ENCODE measurements around the gene KRT15. TPM values are rescaled to one million over a fixed set of nuclear protein-coding genes. Genes with fewer than 3 reads are reported as not detected.

The KRT15 gene
- total and polyA plus RNA-seq, 4 donors, result 0.14 TPM; not detected in 3

- DNase-seq (ENCODE audit: low spot score), result no peak
- Histone ChIP-seq H3K36me3 (ENCODE audit: control insufficient read depth in 4 of 4, insufficient read depth in 3 of 4, low read depth in 1 of 4, low read length in 3 of 4) (no peaks in the 10 kb centered on the region), H3K9ac (ENCODE audit: low read depth in 1 of 2, low read length in 2 of 2) (no peak overlapping the region), H3K27me3 (ENCODE audit: control insufficient read depth in 4 of 4, insufficient read depth in 4 of 4, low read length in 3 of 4) (no peaks in the 10 kb centered on the region), H3K4me3 (ENCODE audit: low read depth in 1 of 3, low read length in 3 of 3) (no peak overlapping the region), H3K9me3 (ENCODE audit: control insufficient read depth in 4 of 4, low read length in 3 of 4) (no peaks in the 10 kb centered on the region), H3K27ac (ENCODE audit: low read depth in 1 of 2, low read length in 2 of 2) (no peak overlapping the region), H3K4me1 (ENCODE audit: control insufficient read depth in 4 of 4, insufficient read depth in 4 of 4, low read length in 3 of 4) (no peaks in the 10 kb centered on the region)
- 79% methylated on average over 3 of the region's 3 CpGs for WGBS
- TF ChIP-seq MAX (IDR thresholded peaks at IDR 0.05) (no peak), JUND (IDR thresholded peaks at IDR 0.05) (no peak), GABPA (IDR thresholded peaks at IDR 0.05 in 1 of 2, conservative IDR thresholded peaks at IDR 0.05 in 1 of 2) (no peak), RXRA (IDR thresholded peaks at IDR 0.05) (no peak), HNF4A (conservative IDR thresholded peaks at IDR 0.05) (no peak), NR2F2 (IDR thresholded peaks at IDR 0.05) (no peak), RAD21 (IDR thresholded peaks at IDR 0.05) (no peak), ATF3 (IDR thresholded peaks at IDR 0.05) (no peak), TAF1 (conservative IDR thresholded peaks at IDR 0.05) (no peak), EGR1 (IDR thresholded peaks at IDR 0.05; ENCODE audit: low read depth in 2 of 2) (no peak)
- TF ChIP-seq, protein P1, sequence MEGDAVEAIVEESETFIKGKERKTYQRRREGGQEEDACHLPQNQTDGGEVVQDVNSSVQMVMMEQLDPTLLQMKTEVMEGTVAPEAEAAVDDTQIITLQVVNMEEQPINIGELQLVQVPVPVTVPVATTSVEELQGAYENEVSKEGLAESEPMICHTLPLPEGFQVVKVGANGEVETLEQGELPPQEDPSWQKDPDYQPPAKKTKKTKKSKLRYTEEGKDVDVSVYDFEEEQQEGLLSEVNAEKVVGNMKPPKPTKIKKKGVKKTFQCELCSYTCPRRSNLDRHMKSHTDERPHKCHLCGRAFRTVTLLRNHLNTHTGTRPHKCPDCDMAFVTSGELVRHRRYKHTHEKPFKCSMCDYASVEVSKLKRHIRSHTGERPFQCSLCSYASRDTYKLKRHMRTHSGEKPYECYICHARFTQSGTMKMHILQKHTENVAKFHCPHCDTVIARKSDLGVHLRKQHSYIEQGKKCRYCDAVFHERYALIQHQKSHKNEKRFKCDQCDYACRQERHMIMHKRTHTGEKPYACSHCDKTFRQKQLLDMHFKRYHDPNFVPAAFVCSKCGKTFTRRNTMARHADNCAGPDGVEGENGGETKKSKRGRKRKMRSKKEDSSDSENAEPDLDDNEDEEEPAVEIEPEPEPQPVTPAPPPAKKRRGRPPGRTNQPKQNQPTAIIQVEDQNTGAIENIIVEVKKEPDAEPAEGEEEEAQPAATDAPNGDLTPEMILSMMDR (IDR thresholded peaks at IDR 0.05; ENCODE audit: low read depth, low read length, missing input control), result no peak
Measured at GRCh38 chr17:41518031-41518430, 659 bp downstream of the KRT15 start.

DNA sequence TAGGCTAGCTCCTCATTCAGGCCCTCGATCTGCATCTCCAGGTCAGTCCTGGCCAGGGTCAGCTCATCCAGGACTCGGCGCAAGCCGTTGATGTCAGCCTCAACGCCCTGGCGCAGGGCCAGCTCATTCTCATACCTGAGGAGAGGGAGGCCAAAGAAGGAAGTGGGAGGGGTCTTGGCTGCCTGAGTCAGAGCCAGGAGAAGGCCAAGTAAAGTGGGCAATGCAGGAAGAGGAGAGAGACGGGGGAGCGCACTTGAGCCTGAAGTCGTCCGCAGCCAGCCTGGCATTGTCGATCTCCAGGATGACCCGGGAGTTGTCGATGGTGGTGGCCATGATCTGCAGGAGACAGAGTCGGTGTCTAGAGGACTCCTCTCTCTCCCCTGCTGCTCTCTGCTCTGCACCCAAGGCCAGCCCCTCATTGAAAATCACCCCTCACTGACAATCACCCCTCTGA is 1.8 kb downstream of the KRT15 start:
- Histone ChIP-seq H3K36me3 (ENCODE audit: control insufficient read depth in 4 of 4, insufficient read depth in 3 of 4, low read depth in 1 of 4, low read length in 3 of 4) (no peaks in the 10 kb centered on the region), H3K4me1 (ENCODE audit: control insufficient read depth in 4 of 4, insufficient read depth in 4 of 4, low read length in 3 of 4) (no peaks in the 10 kb centered on the region), H3K9ac (ENCODE audit: low read depth in 1 of 2, low read length in 2 of 2) (no peak overlapping the region), H3K27ac (ENCODE audit: low read depth in 1 of 2, low read length in 2 of 2) (no peak overlapping the region), H3K27me3 (ENCODE audit: control insufficient read depth in 4 of 4, insufficient read depth in 4 of 4, low read length in 3 of 4) (no peaks in the 10 kb centered on the region), H3K4me3 (ENCODE audit: low read depth in 1 of 3, low read length in 3 of 3) (no peak overlapping the region), H3K9me3 (ENCODE audit: control insufficient read depth in 4 of 4, low read length in 3 of 4) (no peaks in the 10 kb centered on the region)
- WGBS, result 89% methylated on average over 14 of the region's 14 CpGs
- no peak for DNase-seq (ENCODE audit: low spot score)
- TF ChIP-seq HNF4G (IDR thresholded peaks at IDR 0.05) (no peak), HNF4A (conservative IDR thresholded peaks at IDR 0.05) (no peak), RAD21 (IDR thresholded peaks at IDR 0.05) (no peak), FOXA2 (IDR thresholded peaks at IDR 0.05) (no peak)
- TF ChIP-seq, protein P2, sequence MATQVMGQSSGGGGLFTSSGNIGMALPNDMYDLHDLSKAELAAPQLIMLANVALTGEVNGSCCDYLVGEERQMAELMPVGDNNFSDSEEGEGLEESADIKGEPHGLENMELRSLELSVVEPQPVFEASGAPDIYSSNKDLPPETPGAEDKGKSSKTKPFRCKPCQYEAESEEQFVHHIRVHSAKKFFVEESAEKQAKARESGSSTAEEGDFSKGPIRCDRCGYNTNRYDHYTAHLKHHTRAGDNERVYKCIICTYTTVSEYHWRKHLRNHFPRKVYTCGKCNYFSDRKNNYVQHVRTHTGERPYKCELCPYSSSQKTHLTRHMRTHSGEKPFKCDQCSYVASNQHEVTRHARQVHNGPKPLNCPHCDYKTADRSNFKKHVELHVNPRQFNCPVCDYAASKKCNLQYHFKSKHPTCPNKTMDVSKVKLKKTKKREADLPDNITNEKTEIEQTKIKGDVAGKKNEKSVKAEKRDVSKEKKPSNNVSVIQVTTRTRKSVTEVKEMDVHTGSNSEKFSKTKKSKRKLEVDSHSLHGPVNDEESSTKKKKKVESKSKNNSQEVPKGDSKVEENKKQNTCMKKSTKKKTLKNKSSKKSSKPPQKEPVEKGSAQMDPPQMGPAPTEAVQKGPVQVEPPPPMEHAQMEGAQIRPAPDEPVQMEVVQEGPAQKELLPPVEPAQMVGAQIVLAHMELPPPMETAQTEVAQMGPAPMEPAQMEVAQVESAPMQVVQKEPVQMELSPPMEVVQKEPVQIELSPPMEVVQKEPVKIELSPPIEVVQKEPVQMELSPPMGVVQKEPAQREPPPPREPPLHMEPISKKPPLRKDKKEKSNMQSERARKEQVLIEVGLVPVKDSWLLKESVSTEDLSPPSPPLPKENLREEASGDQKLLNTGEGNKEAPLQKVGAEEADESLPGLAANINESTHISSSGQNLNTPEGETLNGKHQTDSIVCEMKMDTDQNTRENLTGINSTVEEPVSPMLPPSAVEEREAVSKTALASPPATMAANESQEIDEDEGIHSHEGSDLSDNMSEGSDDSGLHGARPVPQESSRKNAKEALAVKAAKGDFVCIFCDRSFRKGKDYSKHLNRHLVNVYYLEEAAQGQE (IDR thresholded peaks at IDR 0.05), result no peak
